GDM1 (cell line): ENCODE results near the gene C16orf90.
A peak's percentile ranks its signal among the peaks of the same experiment; 100 is the strongest.
"Not testable (repeated sequence)": the region's sequence is repeated elsewhere in the genome, so short reads cannot be mapped to it uniquely, and the experiment has no call there.

ENCODE experiments used
- DNase-seq: peaks from one replicate; lab custom pipeline; 2025; lab: John Stamatoyannopoulos, UW

C16orf90 gene

DNA sequence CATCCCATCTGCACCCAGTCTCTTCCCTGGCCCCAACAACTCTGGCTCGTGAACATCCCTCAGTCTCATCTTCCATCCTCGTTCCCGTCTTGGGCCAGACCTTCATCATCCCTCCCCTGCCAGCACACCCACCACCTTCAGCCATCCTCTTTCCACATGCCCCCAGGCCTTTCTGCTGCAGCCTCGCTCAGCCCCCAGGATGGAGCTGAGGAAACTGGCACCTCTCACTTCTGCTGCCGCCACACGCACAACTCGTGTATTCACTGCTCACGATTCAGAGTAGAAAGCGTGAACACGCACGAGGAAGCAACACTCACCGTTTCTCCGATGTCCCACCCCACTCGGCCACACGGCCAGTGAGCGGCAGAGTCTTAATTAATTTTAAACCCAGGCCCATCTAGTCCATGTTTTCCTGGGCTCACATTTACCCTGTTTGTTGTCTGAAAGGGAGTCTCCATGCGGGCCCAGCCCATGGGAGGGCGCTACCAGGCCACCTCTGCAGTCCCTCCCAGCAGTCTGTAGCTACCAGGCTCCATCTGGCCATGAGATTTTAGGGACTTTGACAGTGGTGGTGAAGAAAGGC, 12.5 kb downstream of the C16orf90 start:
- no peak for DNase-seq

DNA sequence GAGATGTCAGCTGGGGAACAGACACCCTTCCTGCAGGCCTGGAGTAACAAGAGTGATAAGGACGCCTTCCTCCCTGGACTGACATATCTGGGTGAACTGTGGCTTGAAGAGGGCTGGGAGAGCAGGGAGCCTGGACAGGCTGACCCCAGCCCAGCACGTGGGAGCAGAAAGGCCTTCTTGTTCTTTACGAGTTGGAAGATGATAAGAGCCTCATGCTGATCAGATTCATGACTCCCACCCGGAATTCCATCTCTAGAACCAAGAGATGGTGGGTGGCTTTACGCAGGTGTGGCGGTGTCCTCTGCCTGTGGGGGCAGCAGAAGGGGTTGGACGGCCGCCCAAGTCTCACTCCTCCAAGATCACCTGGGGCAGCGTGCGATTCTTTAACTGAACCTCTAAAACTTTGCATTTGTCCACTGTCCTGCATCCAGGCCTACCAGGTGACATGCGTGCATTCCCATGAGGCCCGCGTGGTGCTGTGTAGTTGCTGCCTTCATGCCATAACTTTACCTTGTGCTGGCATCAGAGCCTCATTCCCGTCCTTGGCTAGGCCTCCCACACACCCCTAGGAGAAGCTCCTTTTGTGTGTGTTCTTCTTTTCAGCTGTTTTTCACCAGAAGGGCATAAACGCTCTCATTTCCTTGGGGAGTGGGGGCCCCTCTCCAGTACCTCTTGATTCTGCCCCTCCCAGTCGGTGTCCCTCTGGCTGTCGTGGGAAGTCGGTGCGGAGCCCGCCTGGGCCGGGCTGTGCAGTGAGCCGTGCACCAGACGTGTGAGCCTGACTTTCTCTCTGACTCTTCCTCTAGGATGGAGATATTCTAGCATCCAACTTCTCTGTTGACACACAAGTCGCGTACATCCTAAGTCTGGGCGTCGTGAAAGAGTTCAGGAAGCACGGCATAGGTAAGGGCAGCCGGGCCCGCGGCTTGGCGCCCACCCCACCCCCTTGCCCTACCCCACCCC, 13.3 kb downstream of the C16orf90 start:
- DNase-seq, result no peak

DNA sequence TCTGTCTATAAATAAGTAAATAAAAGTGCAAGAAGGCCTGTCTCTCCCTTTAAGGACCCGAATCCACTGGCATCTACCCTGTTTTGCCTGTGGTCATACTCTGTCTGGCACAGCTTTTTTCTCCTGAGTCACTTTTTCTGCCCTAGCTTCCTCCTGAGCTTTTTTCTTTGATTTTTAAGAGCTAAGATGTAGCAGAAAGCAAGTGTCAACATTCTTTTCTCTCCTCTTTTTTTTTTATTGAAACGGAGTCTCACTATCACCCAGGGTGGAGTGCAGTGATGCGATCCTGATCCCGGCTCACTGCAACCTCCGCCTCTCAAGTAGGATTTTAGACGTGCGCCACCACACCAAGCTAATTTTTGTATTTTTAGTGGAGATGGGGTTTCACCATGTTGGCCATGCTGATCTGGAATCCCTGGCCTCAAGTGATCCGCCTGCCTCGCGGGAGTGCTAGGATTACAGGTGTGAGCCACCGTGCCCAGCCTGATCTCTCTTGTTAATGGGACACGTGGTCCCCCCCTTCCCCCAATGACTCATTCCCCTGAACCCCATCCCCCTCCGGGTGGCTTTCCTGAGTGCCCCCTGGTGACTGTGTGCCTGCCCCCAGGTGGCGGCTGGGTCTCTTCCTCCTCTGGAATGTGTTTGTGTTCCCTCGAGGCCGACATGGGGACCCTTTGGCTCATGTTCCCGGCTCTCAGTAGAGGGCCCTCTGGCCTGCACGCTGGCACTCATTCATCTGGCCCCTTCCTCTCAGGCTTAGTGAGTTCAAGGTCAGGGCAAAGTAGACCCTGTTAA, 14.2 kb downstream of the C16orf90 start:
- no peak for DNase-seq

DNA sequence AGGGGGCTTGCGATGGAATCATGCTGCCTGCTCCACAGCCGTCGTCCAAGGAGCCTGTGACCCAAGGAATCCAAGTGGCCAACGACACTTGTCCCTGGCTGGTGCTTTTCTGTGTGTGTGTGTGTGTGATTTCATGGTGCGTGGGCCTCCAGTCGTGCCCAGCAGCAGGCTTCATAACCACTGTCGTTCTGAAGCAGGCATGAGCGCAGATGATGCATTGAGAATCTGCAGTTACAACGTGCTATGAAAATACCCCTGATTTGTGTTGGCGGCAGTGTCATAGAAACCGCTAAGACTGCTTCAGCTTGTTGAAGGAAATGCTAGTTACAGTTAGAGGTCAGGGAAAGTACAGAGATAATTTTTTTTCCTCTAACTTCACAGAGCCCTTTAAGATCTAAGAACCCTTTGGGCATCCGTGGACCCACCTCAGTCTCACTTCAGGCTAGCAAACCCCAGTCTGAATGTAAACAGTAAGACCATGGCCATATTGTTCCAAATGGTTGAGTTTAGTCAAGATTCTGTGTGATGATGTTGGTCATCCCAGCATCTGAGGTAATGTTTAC, 15.6 kb downstream of the C16orf90 start:
- no peak for DNase-seq

DNA sequence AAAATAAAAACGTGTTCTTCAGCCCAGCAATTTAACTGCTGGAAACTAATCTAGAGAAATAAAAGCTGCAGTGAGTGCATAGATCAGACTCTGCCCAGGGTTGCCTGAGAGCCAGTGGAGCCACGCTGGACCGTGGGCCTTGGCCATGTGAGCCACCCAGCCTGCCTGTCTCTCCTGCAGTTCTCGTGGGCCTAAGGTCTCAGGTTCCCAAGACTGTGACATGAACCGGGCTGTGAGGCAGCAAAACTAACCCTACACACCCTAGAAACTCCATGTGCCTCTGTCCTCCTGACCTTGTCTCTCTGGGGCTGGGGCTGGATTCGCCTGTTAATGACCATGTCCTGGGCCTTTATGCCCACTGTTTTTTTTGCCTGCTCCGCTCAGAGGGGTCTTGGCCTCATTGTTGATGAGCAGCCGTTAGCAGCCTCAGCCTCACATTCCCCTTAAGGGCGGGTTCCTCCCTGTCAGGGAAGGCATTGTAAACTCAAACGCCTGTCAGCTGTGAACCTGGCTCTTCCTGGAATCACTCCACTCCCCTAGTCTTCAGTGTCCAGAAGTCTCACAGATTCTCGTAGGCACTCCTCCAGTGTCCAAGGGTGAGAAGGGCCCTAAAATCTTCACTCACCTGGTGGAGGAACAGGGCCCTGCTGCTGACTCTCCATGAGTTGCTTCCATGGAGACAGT, 16.9 kb downstream of the C16orf90 start:
- DNase-seq, result no peak

DNA sequence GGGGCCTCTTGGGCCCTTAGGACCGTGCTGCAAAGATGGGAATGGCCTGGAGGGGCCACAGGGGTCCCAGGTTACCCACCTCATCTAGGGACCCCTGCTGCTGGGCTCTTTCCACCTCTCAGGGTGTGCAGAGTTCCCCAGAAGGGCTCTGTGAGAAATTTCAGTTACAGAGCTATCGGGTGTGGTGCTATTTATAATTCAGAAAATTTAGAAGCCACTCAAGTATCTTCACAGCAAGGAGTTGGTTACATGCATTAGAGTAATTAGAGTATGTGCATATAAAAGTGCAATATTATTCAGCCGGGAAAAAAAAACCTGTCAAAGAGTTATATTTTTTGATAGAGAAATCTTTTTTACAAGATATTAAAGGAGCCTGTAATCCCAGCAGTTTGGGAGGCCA, 18.9 kb downstream of the C16orf90 start:
- no peak for DNase-seq

DNA sequence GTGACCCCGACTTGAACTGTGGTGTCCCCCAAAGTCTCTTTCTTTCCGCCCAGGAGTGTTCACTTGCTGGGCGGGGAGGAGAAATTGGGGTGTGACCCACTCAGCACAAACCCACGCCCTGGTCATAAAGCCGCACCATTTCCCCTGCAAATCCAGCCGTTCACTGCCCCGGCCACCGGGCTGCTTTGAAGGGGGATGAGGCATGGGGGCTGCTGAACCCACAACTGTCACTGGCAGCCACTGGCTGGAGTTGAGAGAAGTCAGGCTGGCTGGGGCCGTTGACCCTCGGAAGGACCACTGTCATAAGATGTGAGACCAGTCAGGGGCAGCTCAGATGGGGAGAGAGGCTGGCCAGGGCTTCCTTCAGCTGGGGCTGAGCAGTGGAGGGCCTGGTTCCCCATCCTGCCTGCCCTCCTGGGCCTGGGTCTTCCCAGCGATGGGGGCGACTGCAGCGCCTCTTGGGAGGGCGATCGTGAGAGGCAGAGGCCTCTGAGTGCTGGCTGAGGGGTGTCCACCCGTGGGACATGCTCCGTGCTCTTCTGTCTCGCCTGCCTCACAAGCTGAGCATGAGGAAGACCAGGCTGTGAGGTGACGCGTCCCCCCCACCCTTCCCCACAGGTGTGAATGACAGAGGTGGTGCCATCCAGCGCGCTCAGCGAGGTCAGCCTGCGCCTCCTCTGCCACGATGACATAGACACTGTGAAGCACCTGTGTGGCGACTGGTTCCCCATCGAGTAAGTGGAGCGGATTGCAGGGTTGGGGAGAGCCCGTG, 19.5 kb downstream of the C16orf90 start:
- DNase-seq, result no peak

DNA sequence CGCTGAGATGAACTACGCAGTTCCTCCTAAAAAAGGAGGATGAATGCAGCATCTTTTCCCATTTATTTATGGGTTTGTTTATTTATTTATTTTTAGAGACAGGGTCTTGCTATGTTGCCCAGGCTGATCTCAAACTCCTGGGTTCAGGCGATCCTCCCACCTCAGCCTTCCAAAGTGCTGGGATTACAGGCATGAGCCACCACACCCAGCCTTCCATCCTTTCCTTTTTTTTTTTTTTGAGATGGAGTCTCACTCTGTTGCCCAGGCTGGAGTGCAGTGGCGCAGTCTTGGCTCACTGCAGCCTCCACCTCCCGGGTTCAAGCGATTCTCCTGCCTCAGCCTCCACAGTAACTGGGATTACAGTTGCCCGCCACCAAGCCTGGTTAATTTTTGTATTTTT, 20.4 kb downstream of the C16orf90 start:
- not testable (repeated sequence) for DNase-seq

DNA sequence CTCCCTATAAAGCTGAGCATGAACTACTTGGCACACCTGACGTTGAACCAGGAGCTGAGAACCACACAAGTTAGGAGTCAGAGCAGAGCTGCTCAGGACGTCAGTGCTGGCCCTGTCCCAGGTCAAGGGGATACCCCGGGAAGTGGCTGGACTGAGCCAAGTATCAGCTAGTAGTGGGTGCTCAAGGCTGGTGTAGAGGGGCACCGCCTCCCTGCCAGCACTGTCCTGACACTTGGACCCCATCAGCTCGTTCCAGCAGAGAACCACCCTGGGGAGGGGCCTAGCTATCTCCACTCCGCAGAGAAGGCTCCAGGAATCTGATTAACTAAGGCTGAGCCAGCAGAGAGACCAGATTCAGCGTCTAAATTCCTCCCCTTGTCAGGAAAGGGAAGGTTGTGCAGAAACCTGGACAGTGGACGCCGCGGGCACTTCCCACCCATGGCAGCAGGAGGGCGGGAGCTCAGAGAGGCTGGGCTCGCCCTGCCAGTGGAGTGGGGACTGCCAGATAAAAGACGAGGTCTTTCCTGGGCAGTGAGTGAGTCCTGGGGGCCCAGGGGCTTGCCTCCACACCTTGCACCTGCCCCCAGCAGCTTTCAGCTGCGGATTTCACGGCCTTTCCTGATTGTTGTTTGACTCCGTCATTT, 21.0 kb downstream of the C16orf90 start:
- no peak for DNase-seq

DNA sequence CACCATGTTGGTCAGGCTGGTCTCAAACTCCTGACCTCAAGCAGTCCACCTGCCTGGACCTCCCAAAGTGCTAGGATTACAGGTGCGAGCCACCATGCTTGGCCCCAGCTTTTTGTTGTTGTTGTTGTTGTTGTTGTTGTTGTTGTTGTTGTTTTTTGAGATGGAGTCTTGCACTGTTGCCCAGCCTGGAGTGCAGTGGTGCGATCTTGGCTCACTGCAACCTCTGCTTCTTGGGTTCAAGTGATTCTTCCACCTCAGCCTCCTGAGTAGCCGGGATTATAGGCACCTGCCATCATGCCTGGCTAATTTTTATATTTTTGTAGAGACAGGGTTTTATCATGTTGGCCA, 21.7 kb downstream of the C16orf90 start:
- DNase-seq, result not testable (repeated sequence)

DNA sequence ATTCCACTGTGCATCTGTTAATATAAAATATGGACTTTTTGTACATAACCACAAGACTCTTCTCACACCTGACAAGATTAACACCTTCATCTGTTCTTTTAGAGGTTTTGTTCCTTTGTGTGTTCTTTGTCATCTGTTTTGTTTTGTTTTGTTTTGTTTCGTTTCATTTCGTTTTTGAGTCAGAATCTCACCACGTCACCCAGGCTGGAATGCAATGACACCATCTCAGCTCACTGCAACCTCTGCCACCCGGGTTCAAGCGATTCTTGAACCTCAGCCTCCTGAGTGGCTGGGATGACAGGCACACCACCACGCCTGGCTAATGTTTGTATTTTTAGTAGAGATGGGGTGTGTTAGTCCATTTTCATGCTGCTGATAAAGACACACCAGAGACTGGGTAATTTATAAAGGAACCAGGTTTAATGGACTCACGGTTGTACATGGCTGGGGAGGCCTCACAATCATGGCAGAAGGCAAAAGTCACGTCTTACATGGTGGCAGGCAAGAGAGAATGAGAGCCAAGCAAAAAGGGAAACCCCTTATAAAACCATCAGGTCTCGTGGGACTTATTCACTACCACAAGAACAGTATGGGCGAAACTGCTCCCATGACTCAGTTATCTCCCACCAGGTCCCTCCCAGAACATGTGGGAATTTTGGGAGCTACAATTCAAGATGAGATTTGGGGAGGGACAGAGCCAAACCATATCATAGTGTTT, 22.3 kb downstream of the C16orf90 start:
- no peak for DNase-seq

DNA sequence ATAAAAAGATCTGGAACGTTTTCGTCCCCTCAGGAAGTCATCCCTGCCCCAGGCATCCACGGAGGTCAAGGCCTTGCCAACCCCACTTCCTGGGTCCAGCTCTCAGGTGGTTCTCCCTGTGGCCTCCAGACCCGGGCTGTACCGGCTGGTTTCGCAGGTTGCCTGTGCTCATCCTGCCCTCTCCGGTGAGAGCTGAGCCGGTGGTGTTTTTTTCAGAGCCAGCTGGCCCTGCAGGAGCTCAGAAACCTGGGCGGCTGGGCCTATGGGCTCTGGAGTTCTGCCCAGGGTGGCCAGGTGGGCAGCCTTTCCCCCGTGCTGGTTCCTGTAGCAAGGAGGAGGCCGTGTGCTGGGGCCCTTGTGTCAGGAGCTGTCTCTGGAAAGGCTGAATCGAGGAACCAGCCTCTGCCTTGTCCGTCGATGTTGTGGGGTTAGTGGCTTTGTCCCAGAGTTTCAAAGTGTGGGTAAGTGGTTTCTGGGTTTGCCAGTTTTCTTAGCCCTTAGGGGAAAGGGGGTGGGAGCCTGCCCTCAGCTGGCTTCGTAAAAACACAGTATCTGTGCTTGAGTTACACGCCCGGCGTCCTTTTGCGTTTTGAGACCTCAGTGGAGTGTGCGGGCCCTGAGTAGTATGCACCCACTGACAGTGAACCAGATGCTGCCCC, 23.6 kb downstream of the C16orf90 start:
- no peak for DNase-seq

DNA sequence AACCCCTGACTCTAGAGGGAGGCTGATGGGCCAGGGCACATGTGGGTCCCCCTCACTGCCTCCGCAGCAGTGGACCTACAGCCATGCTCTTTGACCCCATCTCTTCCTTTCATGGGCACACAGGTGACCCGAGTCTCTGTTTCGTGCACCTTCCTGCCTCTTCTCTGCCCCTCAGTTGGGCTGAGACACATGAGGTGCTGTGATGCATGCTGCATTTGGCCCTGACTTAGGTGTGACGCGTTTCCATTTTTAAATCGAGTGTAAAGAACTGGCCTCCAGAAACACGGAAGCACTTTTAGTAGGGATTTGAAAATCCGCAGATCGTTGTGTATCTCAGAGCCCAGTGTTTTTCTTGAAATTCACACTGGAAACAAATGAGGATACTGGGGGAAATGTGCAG, 24.6 kb downstream of the C16orf90 start:
- no peak for DNase-seq

DNA sequence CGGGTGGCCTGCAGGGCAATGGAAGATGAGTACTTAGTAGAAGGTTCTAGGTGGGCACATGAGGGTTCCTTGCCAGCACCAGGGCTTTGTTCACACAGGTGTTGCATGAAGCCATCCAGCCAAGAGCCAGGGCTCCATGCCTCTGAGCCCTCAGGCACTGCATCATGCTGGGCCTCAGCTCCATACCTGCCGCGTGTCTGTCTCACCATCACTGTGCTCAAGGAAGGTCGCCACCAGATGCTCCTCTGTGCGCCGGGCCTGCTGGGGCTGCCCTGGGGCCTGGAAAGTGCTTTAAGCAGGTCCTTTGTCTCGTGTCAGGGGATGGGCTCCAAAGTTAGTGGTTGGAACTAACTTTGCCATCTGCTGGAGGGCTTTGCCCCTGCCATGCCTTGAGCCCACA, 25.6 kb downstream of the C16orf90 start:
- no peak for DNase-seq

DNA sequence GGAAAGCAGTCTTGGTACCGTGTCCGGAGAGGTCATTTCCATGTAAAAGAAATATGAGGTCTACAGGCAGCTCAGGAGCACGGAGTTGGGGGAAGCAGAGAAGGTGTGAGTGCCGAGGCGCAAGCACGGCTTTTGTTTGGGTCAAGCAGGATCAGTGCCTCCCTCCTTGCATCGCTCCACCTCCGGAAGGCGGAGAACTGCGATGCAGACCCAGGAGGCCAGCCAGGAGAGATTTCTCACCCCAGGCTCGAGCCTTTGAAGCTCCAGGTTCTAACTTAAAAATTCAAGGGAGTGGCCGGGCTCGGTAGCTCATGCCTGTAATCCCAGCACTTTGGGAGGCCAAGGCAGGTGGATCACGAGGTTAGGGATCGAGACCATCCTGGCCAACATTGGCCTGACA, 26.8 kb downstream of the C16orf90 start:
- no peak for DNase-seq

DNA sequence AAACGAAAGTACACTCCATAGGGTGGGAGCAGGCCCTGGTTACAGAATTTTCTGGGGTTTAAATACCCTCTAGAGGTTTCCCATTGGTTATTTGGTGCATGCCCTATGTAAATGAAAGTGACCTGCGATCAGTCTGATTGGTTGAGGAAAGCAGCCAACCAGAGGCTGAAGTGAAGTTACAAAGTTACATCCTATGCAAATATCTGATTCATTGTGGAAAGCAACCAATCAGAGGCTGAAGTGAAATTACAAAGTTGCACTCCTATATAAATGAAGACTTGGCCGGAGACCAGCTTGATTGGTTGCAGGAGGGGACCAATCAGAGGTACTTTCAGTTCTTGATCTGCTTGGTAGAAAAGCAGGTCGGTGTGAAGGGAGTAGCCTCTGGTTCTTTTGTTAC, 27.4 kb downstream of the C16orf90 start:
- DNase-seq, result peak; percentile 54

DNA sequence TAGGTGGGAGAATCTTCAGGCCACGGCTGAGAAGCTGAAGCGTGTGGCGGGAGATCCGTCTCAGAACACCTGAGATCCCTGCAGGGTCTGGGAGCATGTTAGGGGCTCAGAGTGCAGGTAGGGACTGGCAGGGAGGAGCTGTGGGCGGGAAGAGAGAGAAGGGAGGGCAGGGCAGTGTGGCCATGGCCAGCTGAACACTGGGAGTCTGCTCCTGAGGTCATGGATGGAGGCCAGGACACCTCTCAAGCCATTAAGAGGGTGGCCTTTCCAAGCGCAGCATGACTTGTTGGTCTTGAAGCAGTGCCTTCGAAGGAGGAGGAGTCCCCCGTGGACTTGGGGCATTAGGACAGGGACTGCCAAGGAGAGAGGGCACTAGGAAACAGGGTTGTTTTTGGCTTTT, 28.1 kb downstream of the C16orf90 start:
- no peak for DNase-seq

DNA sequence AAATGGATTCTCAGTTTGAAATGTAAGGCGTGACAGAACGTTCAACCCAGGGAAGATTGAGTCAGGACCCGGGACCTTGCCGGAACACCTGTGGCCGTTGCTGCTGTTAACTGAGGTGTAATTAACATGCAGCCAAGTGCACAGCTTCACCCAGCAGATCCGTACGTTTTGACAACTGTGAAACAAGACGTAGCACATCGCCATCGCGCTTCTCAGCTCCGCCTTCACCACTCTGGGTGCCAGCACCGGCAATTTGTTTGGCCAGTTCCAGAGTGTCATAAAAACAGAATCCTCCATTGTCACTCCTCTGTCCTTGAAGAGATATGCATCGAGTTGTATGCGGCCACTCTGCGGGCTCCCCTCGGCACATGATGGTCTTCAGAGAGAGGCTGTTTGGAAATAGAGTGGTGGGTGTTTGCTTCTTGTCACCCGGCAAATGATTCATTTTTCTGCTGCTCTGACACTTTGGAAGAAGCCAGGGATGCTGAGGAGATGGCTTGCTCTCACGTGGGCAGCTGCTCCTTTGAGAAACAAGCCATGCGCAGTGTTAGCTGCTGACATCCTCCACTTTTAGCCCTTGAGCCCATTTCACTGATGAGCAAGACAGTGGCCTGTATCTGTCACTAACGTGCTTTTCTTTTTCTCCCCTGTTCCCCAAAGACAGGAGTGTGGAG, 29.2 kb downstream of the C16orf90 start:
- no peak for DNase-seq

DNA sequence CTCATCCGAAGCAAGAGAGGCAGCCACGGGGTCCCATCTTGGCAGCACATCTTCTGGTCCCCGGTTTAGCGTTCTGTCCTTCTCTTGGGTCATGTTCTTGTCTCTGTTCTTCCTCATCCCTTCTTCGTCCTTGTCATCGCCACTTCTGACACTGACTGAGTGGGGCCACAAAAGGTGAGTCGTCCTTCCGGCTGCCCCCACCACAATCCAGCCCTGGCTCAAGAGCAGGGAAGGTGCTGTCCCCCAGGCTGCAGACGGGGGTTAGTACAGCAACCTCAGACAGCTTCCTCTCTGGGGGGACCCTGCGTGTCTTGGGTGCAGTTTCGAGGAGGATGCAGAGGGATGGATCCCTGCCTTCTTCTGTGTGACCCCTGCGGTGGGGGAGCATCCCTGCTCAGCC, 30.0 kb downstream of the C16orf90 start:
- no peak for DNase-seq
